Measurements from ENCODE around the gene ABCC11.
"Not testable (repeated sequence)": the region's sequence is repeated elsewhere in the genome, so short reads cannot be mapped to it uniquely, and the experiment has no call there.

The ABCC11 gene

GRCh38 chr16:48173889-48174288, 73.5 kb downstream of the ABCC11 start:
- intact Hi-C loops (cut with DNase I), result no loop called here
- DNase-seq, result no peak

- peak in 1 of 42 donors; percentile 21 for DNase-seq
- intact Hi-C loops (cut with DNase I), result no loop called here
These were observed 74.7 kb downstream of the ABCC11 start for GRCh38 chr16:48172682-48173081.

- intact Hi-C loops (cut with DNase I), result no loop called here
These were observed 77.4 kb downstream of the ABCC11 start for GRCh38 chr16:48169896-48170295.

GRCh38 chr16:48168075-48168474, 79.3 kb downstream of the ABCC11 start:
- intact Hi-C loops (cut with DNase I), result no loop called here
- DNase-seq, result no peak

More at GRCh38 chr16:48169896-48170295, 77.4 kb downstream of the ABCC11 start:
- no peak for DNase-seq

- DNase-seq; intact Hi-C loops (cut with DNase I): not testable (repeated sequence)
These were observed 80.7 kb downstream of the ABCC11 start for GRCh38 chr16:48166617-48167016.

- intact Hi-C loops (cut with DNase I), result no loop called here
- DNase-seq, result no peak
These were observed 81.3 kb downstream of the ABCC11 start for GRCh38 chr16:48165961-48166578.

- intact Hi-C loops (cut with DNase I), result loop anchor here (5.0 kb wide), 2 partner anchors 1023 to 1128 kb away; partner anchors contain the start of gene NETO2
These were observed 82.2 kb downstream of the ABCC11 start for GRCh38 chr16:48164907-48165715.

GRCh38 chr16:48162839-48163410, 84.4 kb downstream of the ABCC11 start:
- DNase-seq, result no peak
- intact Hi-C loops (cut with DNase I), result loop anchor here (5.0 kb wide), 2 partner anchors 1021 to 1126 kb away; partner anchors contain the start of gene NETO2

More at GRCh38 chr16:48164907-48165715, 82.2 kb downstream of the ABCC11 start:
- DNase-seq, result peak; percentile 60 to 92 (median 83)

GRCh38 chr16:48161906-48162305, 85.4 kb downstream of the ABCC11 start:
- DNase-seq, result no peak
- intact Hi-C loops (cut with DNase I), result loop anchor here (5.0 kb wide), 2 partner anchors 1020 to 1125 kb away; partner anchors contain the start of gene NETO2

GRCh38 chr16:48160575-48160974, 86.8 kb downstream of the ABCC11 start:
- peak in 7 of 42 donors; percentile 7 to 59 (median 22) for DNase-seq
- intact Hi-C loops (cut with DNase I), result loop anchor here (5.0 kb wide), 2 partner anchors 1018 to 1123 kb away; partner anchors contain the start of gene NETO2

GRCh38 chr16:48158296-48158695, 89.0 kb downstream of the ABCC11 start:
- no peak for DNase-seq
- intact Hi-C loops (cut with DNase I), result no loop called here

- DNase-seq, result no peak
- intact Hi-C loops (cut with DNase I), result no loop called here
These were observed 89.5 kb downstream of the ABCC11 start for GRCh38 chr16:48157794-48158193.

GRCh38 chr16:48157302-48157701, 90.0 kb downstream of the ABCC11 start:
- intact Hi-C loops (cut with DNase I), result no loop called here
- no peak for DNase-seq

GRCh38 chr16:48156790-48157209, 90.5 kb downstream of the ABCC11 start:
- intact Hi-C loops (cut with DNase I), result no loop called here
- DNase-seq, result peak; percentile 78 to 96 (median 90)

GRCh38 chr16:48155926-48156789, 91.2 kb downstream of the ABCC11 start, which contains the start of gene ABCC12:
TSS of gene ABCC12 (minus strand) at chr16:48155993. CDS start at chr16:48146424, 9,569 bp downstream.
- intact Hi-C loops (cut with DNase I), result no loop called here
- no peak for DNase-seq

- DNase-seq, result no peak
- intact Hi-C loops (cut with DNase I), result no loop called here
These were observed 93.6 kb downstream of the ABCC11 start for GRCh38 chr16:48153774-48154173.

GRCh38 chr16:48152226-48152625, 95.1 kb downstream of the ABCC11 start:
- intact Hi-C loops (cut with DNase I), result no loop called here
- DNase-seq, result no peak

GRCh38 chr16:48150707-48151106, 96.6 kb downstream of the ABCC11 start:
- DNase-seq, result no peak
- intact Hi-C loops (cut with DNase I), result no loop called here

- DNase-seq, result no peak
- intact Hi-C loops (cut with DNase I), result loop anchor here (1.0 kb wide), 1 partner anchor 12 kb away; no protein-coding TSS in a partner anchor
These were observed 100.6 kb downstream of the ABCC11 start for GRCh38 chr16:48146710-48147109.

Data from head of caudate nucleus (tissue), 42 donors.